Activated naive CD4-positive, alpha-beta T cell (primary cell): ENCODE measurements around the gene PDGFD.

Experiments used
- DNase-seq, 4 experiments: peaks; one replicate each; lab custom pipeline; 2025; lab: John Stamatoyannopoulos, UW

Gene PDGFD

DNA sequence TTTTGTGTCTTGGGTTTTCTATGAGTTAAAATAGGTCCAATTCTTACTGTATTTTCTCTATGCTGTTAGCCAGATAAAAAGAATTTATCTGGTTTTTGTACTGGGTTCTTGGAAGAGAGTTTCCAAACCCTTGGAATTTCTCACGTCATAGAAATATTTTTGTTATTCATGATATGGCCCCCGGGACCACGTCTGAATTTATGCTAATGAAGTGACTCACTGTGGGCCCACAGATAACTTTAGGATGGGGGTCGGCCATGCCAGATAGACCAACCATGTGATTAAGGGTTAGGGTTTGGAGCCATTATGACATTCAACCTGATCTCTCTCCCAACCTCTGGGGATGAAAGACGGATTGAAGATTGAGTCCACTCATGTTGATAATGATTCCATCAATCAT is 163.1 kb downstream of the PDGFD start:
- no peak for DNase-seq

DNA sequence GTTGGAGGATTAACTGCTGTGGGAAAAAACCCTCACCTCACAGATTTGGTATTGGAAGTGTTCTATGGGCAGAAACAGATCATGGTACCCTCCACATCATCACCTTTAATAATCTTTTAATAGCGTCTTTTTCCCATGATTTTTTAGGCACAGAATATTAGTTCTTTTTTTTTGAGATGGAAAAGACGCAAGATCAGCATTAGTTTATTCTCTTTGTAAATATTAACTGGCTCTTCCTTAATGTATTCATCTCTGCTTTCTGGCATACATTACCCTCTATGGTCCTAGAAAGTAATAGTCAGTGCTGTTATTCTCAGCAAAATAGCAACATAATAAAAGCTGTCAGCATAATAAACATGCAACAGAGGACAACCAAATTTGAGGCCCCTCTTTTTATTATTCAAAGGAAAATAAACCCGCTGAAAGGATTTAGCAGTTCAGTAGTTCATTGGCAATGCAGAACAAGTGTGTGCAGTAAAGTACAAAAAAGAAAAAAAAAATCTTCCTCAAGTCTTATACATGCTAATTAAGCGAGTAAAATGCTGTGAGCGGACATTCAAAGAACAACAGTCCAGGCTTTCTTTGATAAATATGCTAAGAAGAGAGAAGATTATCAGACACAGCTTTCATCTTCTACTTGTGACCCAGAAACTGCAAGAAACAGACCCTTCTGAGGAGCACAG is 165.0 kb downstream of the PDGFD start:
- DNase-seq = no peak

DNA sequence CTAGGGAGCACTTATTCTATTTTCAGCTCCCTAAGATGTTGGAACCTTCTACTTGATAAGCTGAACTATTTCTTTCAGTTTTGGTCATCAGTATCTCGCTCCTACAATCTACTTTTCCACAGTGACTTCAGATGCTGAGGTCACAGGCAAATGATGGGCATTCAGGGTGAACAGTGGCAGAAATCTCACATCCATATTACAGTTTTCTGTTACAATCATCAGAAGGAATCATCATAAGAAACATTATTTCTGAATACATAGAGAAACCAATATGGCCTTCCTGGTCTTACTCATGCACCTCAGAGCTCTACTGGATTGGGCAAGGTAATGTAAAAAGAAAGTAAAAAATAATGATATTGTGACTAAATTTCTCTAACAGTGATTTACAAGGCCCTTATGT is 166.9 kb downstream of the PDGFD start:
- no peak for DNase-seq

DNA sequence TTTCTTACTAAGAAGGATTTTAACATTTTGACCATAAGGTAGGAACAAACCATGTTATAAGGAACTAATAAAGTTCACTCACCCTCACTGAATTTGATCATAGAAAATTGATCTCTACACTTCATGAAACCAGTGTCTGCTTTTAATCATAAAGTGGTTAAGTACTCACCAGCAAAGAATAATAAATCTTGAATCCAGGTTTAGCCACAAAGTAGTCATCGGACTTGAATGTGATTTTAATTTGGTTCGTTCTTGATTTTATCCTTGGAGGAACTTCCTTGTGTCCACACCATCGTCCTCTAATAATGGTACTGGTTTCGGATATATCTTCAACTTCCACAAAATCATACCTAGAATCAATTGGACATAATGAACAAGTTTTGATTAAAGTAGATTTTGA is 168.1 kb downstream of the PDGFD start:
- no peak for DNase-seq

DNA sequence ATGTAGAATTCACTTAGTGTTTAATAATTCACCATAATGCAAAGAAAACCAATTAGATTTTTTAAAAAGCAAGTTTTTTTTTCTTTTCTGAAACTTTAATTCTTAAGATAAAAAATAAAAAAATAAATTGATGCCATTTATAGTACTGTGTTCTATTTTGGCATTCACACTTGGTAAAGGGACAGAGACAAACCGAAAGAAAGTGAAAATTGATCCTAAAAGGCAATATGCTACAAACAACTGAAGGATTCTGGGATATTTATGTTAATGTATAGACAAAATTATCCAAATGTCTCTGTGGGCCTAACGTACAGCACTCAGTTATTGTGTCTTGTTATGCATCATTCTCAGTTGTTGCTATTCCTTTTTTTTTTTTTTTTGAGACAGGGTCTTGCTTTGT is 169.4 kb downstream of the PDGFD start:
- no peak for DNase-seq

DNA sequence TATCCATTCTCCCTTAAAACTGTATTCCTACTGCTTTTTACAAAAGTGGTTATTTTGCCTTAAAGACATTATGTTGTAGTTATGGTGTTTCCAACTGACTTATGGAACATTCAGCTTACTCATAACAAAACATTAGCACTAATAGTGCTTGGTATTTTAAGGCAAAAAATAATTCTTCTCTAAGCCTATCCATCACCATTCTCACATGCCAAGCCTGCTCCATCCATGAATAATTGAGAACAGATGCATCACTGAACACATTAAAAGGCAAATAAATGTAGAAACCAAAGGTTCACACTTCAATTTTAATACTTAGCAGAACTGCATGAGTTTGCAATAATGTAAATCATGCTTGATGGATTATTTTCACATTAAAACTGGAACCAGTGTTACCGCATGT is 169.9 kb downstream of the PDGFD start:
- no peak for DNase-seq

DNA sequence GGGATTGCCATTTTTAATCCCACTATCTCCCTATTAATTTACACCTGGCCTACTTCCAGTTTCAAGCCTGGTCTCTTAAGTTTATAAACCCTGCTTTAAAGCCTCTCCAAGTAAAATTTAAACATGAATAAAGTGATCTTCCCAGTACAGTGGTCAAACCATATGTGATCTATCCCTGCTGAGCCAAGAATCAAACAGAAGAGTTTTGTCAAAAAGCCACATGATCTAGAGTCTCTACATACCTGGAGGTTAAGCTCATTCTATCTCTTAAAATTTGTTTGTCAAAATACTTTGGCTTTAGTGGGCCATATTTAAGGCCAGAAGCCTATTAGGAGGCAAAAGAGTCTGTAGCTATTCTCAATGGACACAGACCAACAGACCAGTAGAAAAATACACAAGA is 170.4 kb downstream of the PDGFD start:
- DNase-seq = no peak

DNA sequence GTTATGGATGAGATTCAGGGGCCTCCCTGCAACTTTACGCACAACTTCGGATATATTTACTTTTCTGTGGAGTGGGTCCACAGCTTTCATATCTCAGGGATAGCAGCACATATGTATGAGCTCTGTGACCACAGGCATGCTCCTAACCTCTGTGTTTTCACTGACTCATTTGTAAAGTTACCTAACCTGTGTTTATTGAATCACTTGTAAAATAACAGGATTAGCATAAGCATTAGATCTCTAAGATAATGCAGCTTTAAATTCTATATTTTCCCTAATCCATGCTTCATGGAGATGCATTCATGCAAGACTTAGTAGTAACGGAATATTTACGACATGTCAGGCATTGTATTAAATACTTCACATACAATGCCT is 175.4 kb downstream of the PDGFD start:
- DNase-seq = no peak

DNA sequence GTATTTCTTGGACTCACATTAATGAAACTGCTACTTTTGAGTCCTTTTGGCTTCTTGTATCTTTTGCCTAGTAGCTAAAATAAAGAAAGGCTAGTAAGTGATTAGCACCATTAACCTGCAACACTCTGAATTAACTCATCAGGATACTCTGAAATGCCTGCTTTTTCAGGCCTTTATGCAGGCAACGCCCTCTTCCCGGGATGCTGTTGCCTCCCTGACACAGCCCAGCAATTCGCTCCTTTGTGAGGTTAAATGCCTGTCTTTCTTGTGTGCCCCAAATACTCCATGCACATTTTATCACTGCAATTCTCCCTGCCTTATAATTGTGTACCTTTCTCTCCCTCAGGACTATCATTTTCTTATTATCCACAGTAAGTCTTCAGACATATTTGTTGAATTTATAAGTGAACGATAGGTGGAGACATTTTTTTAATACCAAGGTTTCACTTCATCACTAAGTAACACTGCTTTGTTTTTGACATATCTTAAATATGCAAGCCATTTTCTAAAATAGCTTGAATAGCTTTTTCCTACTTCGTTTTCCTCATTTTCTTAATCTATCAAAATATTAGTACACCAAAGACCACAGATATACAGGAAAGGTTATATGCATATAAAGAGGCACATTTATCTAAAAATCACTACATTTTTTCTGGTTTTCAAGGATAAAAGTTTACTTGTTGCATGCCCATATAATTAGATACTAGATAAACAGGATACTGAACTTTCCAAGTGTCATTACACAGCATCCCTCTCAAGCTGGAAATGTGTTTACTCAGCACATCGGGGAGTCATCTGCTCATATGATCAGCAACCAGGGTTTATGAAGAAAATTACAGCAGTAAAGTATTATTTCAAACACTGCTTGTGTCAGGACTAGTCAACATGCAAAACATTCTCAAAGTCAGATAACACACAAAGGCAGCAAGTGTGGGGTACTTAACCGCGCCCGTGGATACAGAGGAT is 176.0 kb downstream of the PDGFD start:
- DNase-seq = no peak

DNA sequence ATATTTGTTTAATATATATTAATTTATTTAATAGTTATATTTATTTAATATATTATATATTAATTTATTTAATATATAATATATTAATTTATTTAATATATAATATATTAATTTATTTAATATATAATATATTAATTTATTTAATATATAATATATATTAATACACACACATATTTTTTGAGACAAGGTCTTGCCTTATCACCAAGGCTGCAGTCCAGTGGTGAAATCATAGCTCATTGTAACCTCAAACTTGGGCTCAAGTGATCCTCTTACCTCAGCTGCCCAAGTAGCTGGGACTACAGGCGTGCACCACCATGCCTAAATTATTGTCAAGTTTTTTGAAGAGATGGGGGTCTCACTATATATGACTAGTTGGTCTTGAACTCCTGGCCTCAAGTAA is 178.9 kb downstream of the PDGFD start:
- DNase-seq = no peak

DNA sequence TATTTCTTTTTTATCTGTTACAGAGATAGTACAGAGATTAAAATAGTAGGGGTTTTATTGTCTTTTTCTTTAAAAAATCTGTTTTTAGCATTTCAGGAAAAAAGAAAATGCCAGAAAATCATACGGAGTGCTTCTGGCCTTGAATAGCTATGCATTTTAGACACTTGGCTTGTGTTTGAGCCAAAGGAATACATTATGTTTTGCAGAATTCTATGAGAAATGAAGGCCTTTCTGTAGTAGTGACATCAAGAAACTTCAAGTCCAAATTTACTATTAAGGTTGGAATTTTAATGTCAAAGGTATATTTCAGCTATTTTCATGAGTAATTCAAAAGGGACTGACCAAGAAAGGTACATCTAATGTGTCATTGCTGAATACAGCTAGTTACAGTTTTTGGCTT is 183.8 kb downstream of the PDGFD start:
- no peak for DNase-seq

DNA sequence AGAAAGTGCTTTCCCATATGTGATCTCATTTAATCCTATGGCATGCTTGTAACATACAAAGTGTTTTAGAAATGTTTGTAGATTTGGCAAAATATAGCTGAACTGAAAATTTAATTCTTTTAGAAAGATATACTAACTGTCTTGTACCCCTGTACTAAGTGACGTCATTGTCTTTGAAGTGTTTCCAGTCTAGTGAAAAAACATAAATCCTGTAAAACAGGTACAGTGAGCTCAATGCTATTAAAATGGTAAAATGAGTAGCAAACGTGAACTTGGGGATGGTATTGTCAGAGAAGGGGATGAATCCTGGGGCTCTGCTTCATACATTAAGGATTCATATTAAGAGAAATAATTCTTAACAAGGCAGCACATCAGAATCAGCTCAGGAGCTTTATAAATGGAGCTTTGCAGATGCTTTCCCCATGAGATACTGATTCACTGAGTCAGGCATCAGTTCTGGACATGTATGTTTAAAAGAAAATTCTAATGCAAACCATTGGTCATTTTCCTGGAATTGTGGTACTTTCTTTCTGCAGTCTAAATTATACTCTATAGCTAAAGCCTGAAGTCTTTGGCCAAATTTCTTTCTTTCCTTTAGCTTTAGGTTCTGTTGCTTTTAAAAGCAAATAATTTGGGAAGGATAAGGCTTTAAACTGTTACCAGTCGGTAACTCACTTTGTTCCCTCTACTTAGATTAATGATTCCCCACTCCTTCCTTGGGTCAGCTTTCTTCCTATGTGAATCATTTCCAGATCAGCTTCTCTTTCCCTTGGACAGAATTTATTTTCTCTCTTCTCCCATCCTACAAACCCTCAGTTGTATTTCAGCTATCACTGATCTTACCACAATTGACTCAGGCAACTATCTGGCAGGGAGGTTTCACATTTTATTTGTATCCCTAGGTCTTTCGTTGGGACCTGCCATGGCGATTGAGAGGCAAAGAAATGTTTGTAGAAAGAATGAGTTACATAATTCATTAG is 185.0 kb downstream of the PDGFD start:
- no peak for DNase-seq

DNA sequence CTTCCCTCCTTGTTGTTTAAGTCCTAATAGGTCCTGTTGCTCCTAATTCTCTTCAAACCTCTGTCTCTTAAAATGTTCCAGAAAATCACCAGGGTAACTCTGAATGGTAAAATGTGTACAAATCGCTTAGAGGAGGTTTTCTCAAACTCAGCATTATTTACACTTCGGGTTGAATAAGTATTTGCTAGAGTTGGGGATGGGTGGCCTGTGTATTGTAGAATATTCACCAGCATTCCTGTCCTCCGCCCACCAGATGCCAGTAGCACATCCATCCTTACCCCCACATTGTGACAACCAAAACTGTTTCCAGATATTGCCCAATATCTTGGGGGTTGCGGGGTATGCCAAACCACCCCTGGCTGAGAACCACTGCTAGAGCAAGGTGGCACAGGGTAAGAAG is 191.9 kb downstream of the PDGFD start:
- no peak for DNase-seq

DNA sequence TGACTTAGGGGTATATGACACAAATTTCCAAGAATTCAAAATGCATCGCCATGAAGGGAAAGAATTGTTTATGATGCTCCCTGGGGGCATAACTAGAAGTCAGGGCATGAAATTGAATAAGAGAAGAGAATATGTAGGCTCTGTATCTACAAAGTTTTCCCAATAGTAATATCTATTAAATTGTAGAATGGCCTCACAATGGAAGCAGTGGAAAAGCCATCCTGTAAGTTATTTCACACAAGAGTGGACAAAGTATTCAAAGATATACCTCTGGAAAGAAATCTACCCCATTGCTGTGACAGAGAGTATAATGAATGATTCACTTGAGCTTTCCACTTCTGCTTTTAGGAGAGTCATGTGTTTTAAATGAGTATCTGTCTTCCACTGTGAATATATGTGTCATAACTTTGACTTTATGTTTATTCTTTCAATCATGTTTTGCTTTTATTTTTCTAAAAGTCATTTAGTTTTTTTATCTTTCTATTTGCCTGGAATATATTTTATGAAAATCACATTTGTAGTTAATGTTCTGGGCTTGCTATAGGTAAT is 193.2 kb downstream of the PDGFD start:
- no peak for DNase-seq

DNA sequence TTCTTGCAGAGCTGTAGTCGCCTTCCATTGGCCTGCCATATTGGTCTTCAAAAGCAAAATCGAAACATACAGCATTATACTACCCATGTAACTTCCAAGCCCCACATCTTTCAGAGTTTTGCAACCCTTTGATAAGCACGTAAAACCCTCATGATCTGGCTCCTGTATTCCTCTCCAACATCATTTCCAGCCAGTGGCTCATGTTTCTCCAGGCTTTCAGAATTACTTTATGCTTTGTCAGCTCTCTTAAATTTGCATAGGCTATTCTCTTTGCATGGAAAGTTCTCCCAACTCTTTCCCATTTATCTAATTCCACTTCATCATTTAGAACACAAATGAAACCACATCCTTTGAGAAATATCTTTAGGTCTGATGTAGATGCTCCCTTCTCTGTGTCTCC is 195.3 kb downstream of the PDGFD start:
- DNase-seq = no peak

DNA sequence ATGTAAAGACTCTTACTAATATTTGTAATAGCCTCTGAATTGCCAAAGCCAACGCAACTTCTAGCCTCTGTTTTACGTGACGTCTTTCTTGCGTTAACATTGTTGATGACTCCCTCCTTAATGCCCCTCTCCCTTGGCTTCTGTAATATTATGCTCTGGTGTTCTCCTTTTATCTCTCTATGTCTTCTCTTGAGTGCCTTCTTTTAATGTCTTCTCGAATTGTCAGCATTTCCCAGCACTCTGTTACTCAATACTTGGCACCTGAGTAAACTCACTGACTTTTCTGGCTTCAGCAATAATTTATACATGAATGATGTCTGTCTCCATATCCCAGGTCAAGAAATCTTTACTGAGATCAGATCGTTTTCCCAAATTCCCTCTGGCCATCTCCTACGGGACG is 196.0 kb downstream of the PDGFD start:
- DNase-seq = no peak

DNA sequence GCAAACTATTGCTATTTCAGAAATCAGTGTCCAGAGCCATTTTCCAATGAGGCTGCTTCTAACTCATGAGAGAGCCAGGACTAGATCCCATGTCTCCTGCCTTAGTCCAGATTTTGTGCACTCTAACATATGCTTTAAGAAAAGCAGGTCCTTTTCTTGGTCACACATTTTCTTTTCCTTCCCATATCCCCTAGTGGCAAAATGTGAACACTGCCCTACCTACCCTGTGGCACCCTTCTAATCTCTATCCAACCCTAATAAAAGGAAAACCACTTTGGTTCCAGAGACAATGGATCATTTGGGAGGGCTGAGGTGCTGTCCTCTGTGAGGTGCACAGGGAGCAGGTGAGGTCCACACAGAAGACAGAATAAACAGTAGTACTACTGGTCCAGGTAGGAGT is 199.6 kb downstream of the PDGFD start:
- DNase-seq = no peak

DNA sequence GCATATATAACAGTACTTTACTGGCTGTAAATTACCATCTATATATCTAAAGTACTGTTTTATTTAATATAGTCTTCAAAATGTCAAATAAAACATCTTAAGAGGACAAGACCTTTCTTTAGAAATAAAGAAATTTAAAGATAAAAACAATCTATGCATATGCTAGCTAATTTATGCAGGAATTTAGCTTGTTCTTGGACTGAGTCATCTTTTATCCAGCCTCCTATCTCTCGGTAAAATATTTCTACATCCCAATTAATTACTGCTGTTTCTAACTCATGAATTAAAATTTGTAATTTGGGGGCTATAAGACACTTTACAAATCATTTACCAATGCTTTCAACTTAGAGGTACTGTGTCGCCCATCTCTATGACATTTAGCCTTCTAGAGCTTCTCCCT is 200.3 kb downstream of the PDGFD start:
- no peak for DNase-seq

DNA sequence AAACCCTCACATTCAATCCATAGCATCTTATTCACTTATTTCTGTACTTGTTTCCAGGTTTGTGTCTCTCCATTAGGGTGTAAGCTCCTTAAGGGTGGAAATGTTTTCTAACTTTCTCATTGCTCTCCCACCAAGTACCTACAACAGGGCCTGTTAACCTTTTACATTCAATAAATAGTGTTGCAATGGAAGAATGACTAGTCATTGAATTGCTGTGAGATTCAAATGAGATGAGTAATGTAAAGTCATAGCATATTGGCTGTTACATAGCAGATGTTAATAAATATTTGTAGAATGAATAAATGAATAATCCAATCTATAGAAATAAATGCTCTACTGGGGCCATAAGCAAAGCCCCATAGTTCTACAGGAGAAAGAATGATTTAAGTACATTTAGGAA is 202.9 kb downstream of the PDGFD start:
- DNase-seq = no peak

DNA sequence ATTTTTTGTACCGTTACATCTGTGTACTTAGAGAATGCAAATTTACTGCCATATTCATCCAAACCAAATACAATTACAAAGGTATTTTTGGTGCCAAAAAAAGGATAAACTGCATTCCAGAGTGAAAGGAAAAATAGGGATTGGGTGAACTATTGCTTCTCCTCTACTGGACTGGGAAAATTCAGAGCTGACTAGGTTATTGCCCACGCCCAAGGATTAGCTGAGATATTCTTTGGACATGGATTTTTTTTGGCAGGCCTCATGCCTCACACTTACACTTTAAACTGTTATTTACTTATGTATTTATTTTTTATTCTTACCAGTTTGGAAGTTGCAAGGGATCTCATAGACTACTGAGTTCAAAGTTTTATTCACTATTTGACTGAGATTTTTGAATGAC is 203.8 kb downstream of the PDGFD start:
- no peak for DNase-seq

DNA sequence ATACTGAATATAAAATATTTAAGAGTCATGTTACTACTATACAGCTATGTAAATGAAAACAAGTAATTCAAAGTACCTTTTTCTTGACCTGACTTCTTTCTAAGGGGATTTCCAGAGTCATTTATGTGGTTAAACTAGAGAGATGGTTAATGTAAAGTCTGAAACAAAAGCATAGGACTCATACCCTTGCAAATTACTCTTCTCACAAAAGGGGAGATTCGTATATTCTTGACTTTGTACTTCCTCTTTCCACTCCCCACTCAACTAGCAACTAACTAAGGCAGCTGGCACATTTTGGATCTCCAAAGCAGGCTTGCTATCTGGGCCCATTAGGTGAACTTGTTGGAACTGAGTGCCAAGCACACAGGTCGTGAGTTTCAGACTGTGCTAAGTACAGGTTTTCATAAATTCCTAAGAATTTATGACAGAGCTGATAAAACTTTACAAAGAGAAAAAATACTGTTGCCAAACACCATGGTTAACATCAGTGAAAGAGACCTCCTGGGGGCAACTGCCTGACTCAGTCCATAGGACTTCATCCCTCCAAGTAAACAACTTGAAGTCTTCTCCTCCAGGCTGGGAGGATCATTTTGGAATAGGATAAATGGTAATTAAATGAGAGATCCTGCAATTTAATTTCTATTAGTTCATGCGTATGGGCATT is 204.5 kb downstream of the PDGFD start:
- no peak for DNase-seq
